WTC11 (cell line): ENCODE results near the gene CCDC3. TPM values are rescaled to one million over a fixed set of nuclear protein-coding genes. Genes with fewer than 3 reads are reported as not detected.

Experiments used
- ATAC-seq: fragments of 200-7000 bp; cut with Tn5 transposase; 2 replicates; pipeline ENCODE4 v1.10.0; 2021; ENCODE audit warnings: mild to moderate bottlenecking, moderate library complexity
- CTCF ChIA-PET: fragments of 300-600 bp; sonication (Branson Sonifier 250); formaldehyde crosslinking; loops from one replicate; lab custom pipeline; 2021; ENCODE audit warnings: antibody characterized with exemption; lab: Charles Lee
- POLR2A ChIA-PET: fragments of 350-600 bp; sonication (Branson Sonifier 250); formaldehyde crosslinking; loops from one replicate; lab custom pipeline; 2021; ENCODE audit warnings: antibody characterized with exemption; lab: Charles Lee
- DNase-seq: peaks from one replicate; pipeline ENCODE4 v3.0.0; 2021; ENCODE audit warnings: low spot score
- H3K27ac Mint-ChIP-seq: 2 replicates; pipeline ENCODE4 v1.8.0; 2021; ENCODE audit warnings: mixed read lengths
- H3K27me3 Mint-ChIP-seq: 2 replicates; pipeline ENCODE4 v1.8.0; 2021; ENCODE audit warnings: low read depth, mild to moderate bottlenecking, moderate library complexity, mixed read lengths
- H3K36me3 Mint-ChIP-seq: 2 replicates; pipeline ENCODE4 v1.8.0; 2021; ENCODE audit warnings: mixed read lengths
- H3K4me1 Mint-ChIP-seq: 2 replicates; pipeline ENCODE4 v1.8.0; 2022; ENCODE audit warnings: mixed read lengths
- H3K4me3 Mint-ChIP-seq: 2 replicates; pipeline ENCODE4 v1.8.0; 2021; ENCODE audit warnings: mild to moderate bottlenecking, moderate library complexity, mixed read lengths
- H3K9me3 Mint-ChIP-seq: 2 replicates; pipeline ENCODE4 v1.8.0; 2021; ENCODE audit warnings: mixed read lengths
- AFF4 ChIP-seq: sonication (generic); formaldehyde crosslinking; IDR thresholded peaks from 2 replicates; pipeline ENCODE4 v1.8.1; 2023; ENCODE audit warnings: mild to moderate bottlenecking, missing genetic modification reagents, borderline replicate concordance
- ATF1 ChIP-seq: sonication (generic); formaldehyde crosslinking; IDR thresholded peaks from 2 replicates; pipeline ENCODE4 v1.8.1; 2023; ENCODE audit warnings: mild to moderate bottlenecking, moderate library complexity, missing genetic modification reagents
- CREB1 ChIP-seq: sonication (generic); formaldehyde crosslinking; IDR thresholded peaks from 2 replicates; pipeline ENCODE4 v1.8.0; 2023; ENCODE audit warnings: mild to moderate bottlenecking, missing genetic modification reagents
- E2F4 ChIP-seq: sonication (generic); formaldehyde crosslinking; IDR thresholded peaks from 2 replicates; pipeline ENCODE4 v1.8.1; 2022; ENCODE audit warnings: low read depth, mild to moderate bottlenecking, moderate library complexity, missing genetic modification reagents, borderline replicate concordance
- EMX1 ChIP-seq: fragments of 250-450 bp; sonication (Bioruptor Pico); IDR thresholded peaks from 2 replicates; pipeline ENCODE4 v1.8.0; 2021; ENCODE audit warnings: mild to moderate bottlenecking
- ETV6 ChIP-seq: sonication (generic); formaldehyde crosslinking; IDR thresholded peaks from 2 replicates; pipeline ENCODE4 v1.8.1; 2022; ENCODE audit warnings: mild to moderate bottlenecking, missing genetic modification reagents
- FOXP4 ChIP-seq: sonication (generic); formaldehyde crosslinking; IDR thresholded peaks from 2 replicates; pipeline ENCODE4 v1.8.0; 2022; ENCODE audit warnings: mild to moderate bottlenecking, missing genetic modification reagents
- IRF1 ChIP-seq: sonication (generic); formaldehyde crosslinking; IDR thresholded peaks from 2 replicates; pipeline ENCODE4 v1.8.0; 2023; ENCODE audit warnings: missing genetic modification reagents
- IRF2 ChIP-seq: sonication (generic); formaldehyde crosslinking; IDR thresholded peaks from 2 replicates; pipeline ENCODE4 v1.8.0; 2022; ENCODE audit warnings: low read depth, missing genetic modification reagents, borderline replicate concordance
- MAX ChIP-seq: sonication (generic); formaldehyde crosslinking; IDR thresholded peaks from 2 replicates; pipeline ENCODE4 v1.8.0; 2022; ENCODE audit warnings: mild to moderate bottlenecking, missing genetic modification reagents
- NFATC4 ChIP-seq: fragments of 250-450 bp; sonication (Bioruptor Pico); IDR thresholded peaks from 2 replicates; pipeline ENCODE4 v1.9.0; 2021; ENCODE audit warnings: mild to moderate bottlenecking
- NFYB ChIP-seq: sonication (generic); formaldehyde crosslinking; conservative IDR thresholded peaks from 2 replicates; pipeline ENCODE4 v1.8.0; 2022; ENCODE audit warnings: low read depth, missing genetic modification reagents
- NR3C1 ChIP-seq: sonication (generic); formaldehyde crosslinking; conservative IDR thresholded peaks from 2 replicates; pipeline ENCODE4 v1.8.1; 2023; ENCODE audit warnings: low read depth, mild to moderate bottlenecking, missing genetic modification reagents
- RELA ChIP-seq: sonication (generic); formaldehyde crosslinking; IDR thresholded peaks from 2 replicates; pipeline ENCODE4 v1.8.1; 2022; ENCODE audit warnings: missing genetic modification reagents, mild to moderate bottlenecking, borderline replicate concordance
- TEAD1 ChIP-seq: sonication (generic); formaldehyde crosslinking; IDR thresholded peaks from 2 replicates; pipeline ENCODE4 v1.8.0; 2022; ENCODE audit warnings: mild to moderate bottlenecking, missing genetic modification reagents
- USF1 ChIP-seq: sonication (generic); formaldehyde crosslinking; IDR thresholded peaks from 2 replicates; pipeline ENCODE4 v1.8.0; 2022; ENCODE audit warnings: mild to moderate bottlenecking, missing genetic modification reagents
- ZBTB21 ChIP-seq: sonication (generic); formaldehyde crosslinking; IDR thresholded peaks from 2 replicates; pipeline ENCODE4 v1.8.1; 2023; ENCODE audit warnings: mild to moderate bottlenecking, missing genetic modification reagents, borderline replicate concordance
- total RNA-seq: library from RNA; stranded (reverse); gene quantifications from 3 replicates; pipeline ENCODE4 v1.2.3, GENCODE V29; 2021
- TF ChIP-seq, protein P1 (sequence below): sonication (generic); formaldehyde crosslinking; conservative IDR thresholded peaks from 2 replicates; pipeline ENCODE4 v1.8.1; 2022; ENCODE audit warnings: mild to moderate bottlenecking, missing genetic modification reagents

Gene CCDC3
- total RNA-seq, 1 experiment from 2014 or later = 3.5 TPM

DNA sequence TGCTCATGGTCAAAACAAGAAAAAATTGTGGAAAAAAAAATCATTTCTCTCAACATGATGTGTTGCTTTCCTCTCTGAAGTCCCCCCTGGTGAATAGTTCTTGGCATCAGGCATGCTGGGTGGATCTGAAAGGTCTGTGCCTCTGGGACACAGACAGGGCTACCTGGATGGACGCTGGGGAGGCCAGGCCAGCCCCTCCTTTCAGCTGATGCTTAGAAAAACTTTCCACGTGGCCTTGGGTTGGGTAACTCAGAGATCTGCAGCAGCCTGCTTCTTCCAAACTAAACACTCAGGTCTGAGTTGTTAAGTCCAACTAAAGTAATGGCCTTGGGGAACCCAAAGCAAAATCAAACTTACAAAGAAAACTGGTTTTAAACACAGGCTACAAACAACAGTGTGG is 113.0 kb downstream of the CCDC3 start (continued):
- no peak for TF ChIP-seq AFF4 (CRISPR knock-in tag)

GRCh38 chr10:12887780-12888179 is 113.7 kb downstream of the CCDC3 start:
- Mint-ChIP-seq H3K4me1 (no peaks in the 10 kb centered on the region), H3K27me3 (no peaks in the 10 kb centered on the region; the same call in 1 of the 2 replicates), H3K27ac (no peak overlapping the region), H3K4me3 (no peak overlapping the region), H3K36me3 (no peaks in the 10 kb centered on the region; the same call in 1 of the 2 replicates), H3K9me3 (peaks cover 34% of the 10 kb centered on the region)
- ChIA-PET CTCF (interaction anchor here (1.7 kb wide), 1 partner anchor 14 kb away, joined by 4 read pairs; no protein-coding TSS in a partner anchor), POLR2A (no interaction called here)
- DNase-seq (no peak), ATAC-seq (no peak)
- no peak for TF ChIP-seq EMX1 (CRISPR knock-in tag)
- TF ChIP-seq MAX (CRISPR knock-in tag) = no peak
- TF ChIP-seq, protein P1, sequence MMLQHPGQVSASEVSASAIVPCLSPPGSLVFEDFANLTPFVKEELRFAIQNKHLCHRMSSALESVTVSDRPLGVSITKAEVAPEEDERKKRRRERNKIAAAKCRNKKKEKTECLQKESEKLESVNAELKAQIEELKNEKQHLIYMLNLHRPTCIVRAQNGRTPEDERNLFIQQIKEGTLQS (CRISPR knock-in tag) = no peak
- no peak for TF ChIP-seq NR3C1 (CRISPR knock-in tag)
- TF ChIP-seq NFYB (CRISPR knock-in tag) = no peak
- TF ChIP-seq CREB1 (CRISPR knock-in tag) = no peak
- TF ChIP-seq NFATC4 = no peak
- TF ChIP-seq IRF2 (CRISPR knock-in tag) = no peak
- TF ChIP-seq ATF1 = no peak

DNA sequence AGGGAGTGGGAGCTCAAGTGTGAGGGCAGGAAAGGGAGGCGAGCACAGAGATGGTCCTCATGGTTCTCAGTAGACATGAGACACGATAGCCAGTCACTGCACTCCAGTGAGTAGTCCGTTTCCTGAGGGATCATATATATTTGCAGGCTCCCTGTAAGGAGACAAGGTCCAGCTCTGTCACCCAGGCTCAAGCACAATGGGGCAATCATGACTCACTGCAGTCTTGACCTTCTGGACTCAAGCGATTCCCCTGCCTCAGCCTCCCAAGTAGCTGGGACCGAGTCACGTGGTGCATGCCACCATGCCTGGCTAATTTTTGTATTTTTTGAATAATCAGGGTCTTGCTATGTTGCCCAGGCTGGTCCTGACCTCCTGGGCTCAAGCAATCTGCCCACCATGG is 116.7 kb downstream of the CCDC3 start:
- ChIA-PET CTCF (interaction anchor here (1.0 kb wide), 1 partner anchor 117 kb away, joined by 3 read pairs; the partner anchor contains the start of gene CCDC3), POLR2A (no interaction called here)
- Mint-ChIP-seq H3K4me1 (no peaks in the 10 kb centered on the region), H3K9me3 (peaks cover 13% of the 10 kb centered on the region), H3K27me3 (no peaks in the 10 kb centered on the region; the same call in 1 of the 2 replicates), H3K27ac (no peak overlapping the region), H3K36me3 (no peaks in the 10 kb centered on the region), H3K4me3 (no peak overlapping the region)
- DNase-seq (no peak), ATAC-seq (no peak)
- TF ChIP-seq, protein P1 (CRISPR knock-in tag) = no peak
- no peak for TF ChIP-seq ZBTB21 (CRISPR knock-in tag)
- TF ChIP-seq TEAD1 (CRISPR knock-in tag) = no peak
- no peak for TF ChIP-seq USF1 (CRISPR knock-in tag)

- ChIA-PET CTCF (no interaction called here), POLR2A (no interaction called here)
- Mint-ChIP-seq H3K36me3 (no peaks in the 10 kb centered on the region), H3K9me3 (peaks cover 27% of the 10 kb centered on the region), H3K27me3 (no peaks in the 10 kb centered on the region; the same call in 1 of the 2 replicates), H3K4me3 (no peak overlapping the region), H3K4me1 (peaks cover 3% of the 10 kb centered on the region; the same call in 1 of the 2 replicates), H3K27ac (no peak overlapping the region)
- ATAC-seq (no peak), DNase-seq (no peak)
- TF ChIP-seq E2F4 (CRISPR knock-in tag) (no peak), RELA (CRISPR knock-in tag) (no peak), NR3C1 (CRISPR knock-in tag) (no peak), IRF1 (CRISPR knock-in tag) (no peak), FOXP4 (no peak), NFATC4 (no peak), ETV6 (CRISPR knock-in tag) (no peak)
Observed at GRCh38 chr10:12880423-12880822, 121.1 kb downstream of the CCDC3 start.
